Measurements from ENCODE around the gene ELP4.
"Not testable (repeated sequence)": the region's sequence is repeated elsewhere in the genome, so short reads cannot be mapped to it uniquely, and the experiment has no call there.

The ELP4 gene

DNA sequence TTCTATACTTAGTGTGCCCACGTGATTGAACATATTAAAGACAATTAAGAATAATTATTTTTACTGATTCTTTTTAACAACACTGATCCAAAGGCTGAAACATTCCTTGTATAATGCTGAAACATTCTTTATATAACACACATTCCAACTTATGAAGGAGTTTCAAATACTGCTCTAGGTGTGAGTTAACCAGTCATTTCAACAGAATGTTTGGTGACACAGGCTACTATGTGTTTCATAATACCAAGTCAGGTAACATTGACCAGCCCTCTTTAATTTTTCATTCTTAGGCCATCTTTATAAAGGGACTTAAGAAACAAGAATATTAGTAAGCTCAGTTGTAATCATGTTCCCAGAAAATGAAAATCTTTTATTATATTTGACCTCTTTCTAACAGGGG lies 136.6 kb downstream of the ELP4 start:
- no peak for DNase-seq (ENCODE audit: low spot score)

DNA sequence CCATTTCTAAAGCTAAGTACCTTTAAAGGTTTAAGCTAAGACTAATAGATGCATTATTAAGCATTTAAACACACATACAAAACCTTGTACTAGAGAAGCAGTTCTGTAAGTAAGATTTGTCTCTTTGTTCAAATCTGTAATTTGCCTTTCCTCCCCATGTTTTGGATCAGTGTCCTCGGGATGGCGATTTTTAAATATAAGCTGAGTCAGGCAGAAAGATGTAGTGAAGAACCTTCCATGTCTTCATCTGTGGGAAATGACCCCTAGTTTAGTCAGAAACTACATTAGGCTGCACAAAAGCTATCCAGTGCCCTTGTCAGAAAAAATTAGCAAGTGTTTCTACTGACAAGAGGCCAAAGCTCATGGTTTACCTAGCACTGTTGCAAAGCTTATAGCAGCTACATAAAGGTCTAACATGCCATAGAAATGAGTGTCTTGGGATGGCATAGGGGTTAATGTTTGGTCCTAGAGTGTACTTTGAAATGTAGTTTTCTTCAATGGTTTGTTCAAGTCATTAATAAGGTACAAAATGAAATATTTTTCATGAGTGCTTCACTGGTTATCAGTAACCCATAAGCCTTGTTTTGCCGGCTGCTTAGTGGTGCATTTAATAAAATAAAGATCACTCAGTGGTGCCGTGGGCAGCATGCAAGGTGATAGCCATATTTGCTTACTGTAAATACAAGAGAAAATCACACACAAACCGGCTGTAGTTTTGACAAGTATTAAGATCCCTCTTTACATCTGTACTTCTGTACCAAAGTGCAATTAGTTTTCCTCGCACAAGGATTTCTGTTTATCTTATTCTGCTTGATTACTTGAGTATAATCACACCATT lies 139.8 kb downstream of the ELP4 start:
- no peak for DNase-seq (ENCODE audit: low spot score)

GRCh38 chr11:31651208-31651607 lies 141.6 kb downstream of the ELP4 start:
- DNase-seq (ENCODE audit: low spot score): no peak

GRCh38 chr11:31651822-31652221 lies 142.3 kb downstream of the ELP4 start:
- no peak for DNase-seq (ENCODE audit: low spot score)

- no peak for DNase-seq (ENCODE audit: low spot score)
These were observed 143.0 kb downstream of the ELP4 start for GRCh38 chr11:31652528-31652927.

DNA sequence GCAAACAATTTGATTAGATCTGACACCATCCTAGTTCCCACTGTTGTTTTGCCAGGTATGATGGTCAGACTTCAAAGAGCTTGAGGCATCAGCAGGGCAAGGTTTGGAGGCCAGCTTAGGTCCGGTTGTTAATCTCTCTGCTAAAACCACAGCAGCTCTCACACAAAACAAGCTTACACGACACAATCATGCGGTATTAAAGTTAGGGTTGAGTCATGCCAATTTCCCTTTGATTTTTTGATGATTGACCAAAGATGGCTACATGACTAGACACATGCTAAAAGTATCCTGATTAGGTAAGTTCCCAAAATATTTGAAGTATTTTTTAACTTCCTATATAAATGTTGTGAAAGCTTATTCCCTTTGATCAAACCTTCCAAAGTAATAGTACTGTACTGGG lies 145.9 kb downstream of the ELP4 start:
- no peak for DNase-seq (ENCODE audit: low spot score)

GRCh38 chr11:31656051-31656450 lies 146.5 kb downstream of the ELP4 start:
- no peak for DNase-seq (ENCODE audit: low spot score)

GRCh38 chr11:31657091-31657490 lies 147.5 kb downstream of the ELP4 start:
- DNase-seq (ENCODE audit: low spot score): no peak

DNA sequence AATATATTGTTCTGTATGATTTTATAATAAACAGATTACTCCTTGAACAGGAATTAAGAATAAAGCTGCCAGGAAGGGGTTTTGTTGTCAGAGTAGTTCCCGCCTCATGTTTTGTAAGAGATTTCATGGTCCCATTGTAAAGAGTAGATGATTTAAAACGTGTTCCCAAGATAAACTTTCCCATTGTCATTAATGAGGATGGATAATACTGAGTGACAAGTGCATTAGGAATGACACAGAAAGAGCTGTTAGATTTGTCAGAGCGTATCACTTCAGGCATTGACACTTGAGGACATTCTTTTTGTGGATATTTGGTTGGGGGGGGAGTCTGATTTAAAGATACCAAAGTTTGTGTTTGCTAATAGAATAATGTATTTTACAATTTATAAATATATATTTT lies 154.6 kb downstream of the ELP4 start:
- DNase-seq (ENCODE audit: low spot score): no peak

- DNase-seq (ENCODE audit: low spot score): no peak
These were observed 155.4 kb downstream of the ELP4 start for GRCh38 chr11:31664954-31665353.

DNA sequence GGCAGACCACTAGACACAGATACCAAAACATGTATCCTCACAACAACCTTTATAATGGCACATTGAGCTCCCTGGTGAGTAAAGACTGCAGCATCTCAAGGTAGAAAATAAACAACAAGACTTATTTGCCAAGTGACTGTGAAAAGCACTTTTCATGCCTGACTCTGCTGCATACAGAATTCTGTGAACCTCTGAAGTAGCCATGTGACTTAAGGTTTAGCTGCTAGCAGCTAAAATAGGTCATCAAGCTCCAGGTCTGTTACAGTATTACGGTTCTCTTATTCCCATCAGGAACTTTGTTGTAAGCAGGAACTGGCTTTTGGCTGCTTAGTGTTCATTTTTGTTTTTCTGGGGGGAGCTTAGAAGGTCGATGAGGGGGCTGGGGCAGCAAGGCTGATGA lies 162.1 kb downstream of the ELP4 start:
- no peak for DNase-seq (ENCODE audit: low spot score)

- not testable (repeated sequence) for DNase-seq (ENCODE audit: low spot score)
These were observed 163.5 kb downstream of the ELP4 start for GRCh38 chr11:31673108-31673507.

DNA sequence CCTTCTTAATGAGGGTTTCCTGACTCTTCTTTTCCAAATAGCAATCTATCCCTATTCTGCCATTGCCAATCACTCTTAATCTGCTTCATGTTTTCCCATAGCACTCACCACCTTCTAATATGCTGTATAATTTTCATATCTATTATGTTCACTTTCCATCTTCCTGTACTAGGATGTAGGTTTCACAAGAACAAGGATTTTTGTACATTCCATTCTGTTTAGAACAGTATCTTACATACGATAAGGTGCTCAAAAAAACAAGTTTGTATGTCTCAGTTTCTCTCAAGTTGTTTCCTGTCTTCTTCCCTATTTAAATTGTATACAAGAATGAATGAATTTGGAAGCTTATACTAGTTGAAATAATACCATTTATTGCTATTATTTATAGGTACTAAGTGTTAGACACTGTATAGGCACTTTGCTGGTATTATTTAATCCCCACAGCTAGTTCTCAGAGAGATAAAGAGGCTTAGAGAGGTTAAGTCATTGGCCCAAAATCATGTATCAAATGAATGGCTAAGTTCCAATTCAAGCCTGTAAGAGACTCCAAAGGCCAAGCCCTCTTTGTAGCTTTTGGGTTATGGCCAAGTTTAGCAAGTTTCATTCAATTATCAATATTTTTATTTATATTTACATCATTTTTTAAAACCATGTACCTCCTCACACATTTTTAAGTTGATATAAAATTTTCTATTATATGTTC lies 166.9 kb downstream of the ELP4 start:
- no peak for DNase-seq (ENCODE audit: low spot score)

DNA sequence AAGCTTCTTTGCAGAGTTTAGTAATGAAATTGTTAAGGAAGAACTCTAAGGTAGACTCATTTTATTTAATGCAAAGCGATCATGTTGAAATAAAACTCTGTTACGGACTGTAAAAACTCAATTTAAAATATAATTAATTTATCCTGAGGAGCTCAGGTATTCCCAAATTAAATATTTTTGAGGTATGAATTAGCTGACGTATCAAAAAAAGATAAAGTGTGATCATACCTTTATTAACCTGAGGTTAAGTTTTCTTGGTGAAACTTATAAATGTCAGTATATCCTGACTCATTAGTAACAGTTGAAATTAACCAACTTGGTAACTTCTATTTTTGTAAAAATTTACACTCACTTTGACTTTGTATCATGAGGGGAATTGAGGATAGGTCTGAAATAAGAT lies 171.2 kb downstream of the ELP4 start:
- DNase-seq (ENCODE audit: low spot score): no peak

DNA sequence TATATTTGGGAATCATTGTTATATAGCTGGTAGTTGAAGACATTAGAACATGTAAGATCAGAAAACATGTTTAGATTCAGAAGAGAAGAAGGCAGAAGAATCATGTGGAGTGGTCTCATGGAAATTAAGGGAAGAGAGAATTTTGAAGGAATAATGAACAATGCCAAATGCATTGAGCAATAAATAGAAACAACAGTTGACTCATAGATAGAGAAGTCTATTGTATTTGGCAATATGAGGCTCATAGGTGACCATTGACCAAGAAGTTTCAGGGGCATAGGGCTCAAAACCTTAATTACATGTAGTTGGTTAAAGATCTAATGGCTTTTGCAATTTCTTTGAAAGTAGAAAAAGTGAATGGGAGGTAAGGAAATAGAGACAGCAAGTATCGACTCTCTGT lies 177.7 kb downstream of the ELP4 start:
- no peak for DNase-seq (ENCODE audit: low spot score)

- no peak for DNase-seq (ENCODE audit: low spot score)
These were observed 178.3 kb downstream of the ELP4 start for GRCh38 chr11:31687861-31688260.

GRCh38 chr11:31689559-31689958 lies 180.0 kb downstream of the ELP4 start:
- no peak for DNase-seq (ENCODE audit: low spot score)

- no peak for DNase-seq (ENCODE audit: low spot score)
These were observed 180.5 kb downstream of the ELP4 start for GRCh38 chr11:31690041-31690440.

DNA sequence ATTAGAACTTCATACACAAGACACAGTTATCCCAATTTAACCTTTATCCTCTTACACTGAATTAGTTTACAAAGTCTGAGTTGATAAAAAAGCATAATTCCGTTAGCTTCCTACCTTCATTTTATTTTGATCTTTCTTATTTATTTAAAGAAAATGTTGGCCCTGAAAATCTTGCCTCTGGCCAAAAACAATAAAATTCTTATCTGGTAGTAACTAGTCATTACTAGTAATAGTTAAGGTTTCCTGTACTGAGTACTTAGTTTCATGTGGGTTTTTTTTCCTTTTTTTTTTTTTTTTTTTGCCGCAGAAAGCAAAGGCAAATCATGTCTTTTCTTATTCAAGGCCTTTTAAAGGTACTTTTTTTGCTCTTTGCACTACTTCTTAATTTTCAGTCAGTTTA lies 180.9 kb downstream of the ELP4 start:
- no peak for DNase-seq (ENCODE audit: low spot score)

DNA sequence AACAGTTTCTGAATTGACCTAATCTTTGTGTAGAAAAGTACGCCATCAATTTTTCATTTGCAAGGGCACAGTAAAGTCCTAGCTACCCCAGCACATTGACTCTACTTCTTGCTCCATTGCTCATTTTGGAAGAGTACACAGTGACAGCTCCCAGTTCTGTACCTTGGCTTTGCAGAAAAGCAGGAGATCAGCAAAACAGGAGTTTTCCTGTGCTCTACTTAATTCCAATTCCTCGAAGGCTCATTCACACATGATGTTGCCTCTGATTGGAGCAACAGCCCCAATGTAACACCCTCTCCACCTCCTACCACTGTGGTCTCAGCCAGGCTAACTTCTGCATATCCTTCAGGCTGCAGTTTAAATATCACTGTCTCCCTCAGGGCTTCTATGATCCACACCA lies 182.9 kb downstream of the ELP4 start:
- no peak for DNase-seq (ENCODE audit: low spot score)

- not testable (repeated sequence) for DNase-seq (ENCODE audit: low spot score)
These were observed 187.5 kb downstream of the ELP4 start for GRCh38 chr11:31697049-31697448.

DNA sequence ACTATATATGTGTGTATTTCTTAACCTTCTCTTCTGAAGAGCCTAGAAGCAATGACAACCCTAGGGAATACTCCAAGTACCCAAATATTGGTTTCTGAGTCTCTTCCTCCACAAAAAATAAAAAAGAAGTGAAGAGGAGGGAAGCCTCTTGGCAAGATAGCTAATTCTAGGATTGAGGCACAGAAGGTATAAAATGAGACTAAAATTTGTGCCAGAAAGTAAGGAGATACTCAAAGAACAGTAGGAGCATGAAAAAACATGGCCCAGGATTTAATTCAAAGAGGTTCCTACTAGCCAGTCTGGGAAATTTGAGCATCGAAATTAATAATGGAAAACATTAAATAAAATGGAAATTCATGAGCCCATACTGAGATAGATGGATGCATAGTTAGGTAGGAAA lies 189.5 kb downstream of the ELP4 start:
- DNase-seq (ENCODE audit: low spot score): no peak

- DNase-seq (ENCODE audit: low spot score): no peak
These were observed 193.4 kb downstream of the ELP4 start for GRCh38 chr11:31702966-31703365.

GRCh38 chr11:31706357-31706756 lies 196.8 kb downstream of the ELP4 start:
- no peak for DNase-seq (ENCODE audit: low spot score)
